Posterior vena cava (tissue), 2 donors: ENCODE measurements around the gene ACOX2. TPM values are rescaled to one million over a fixed set of nuclear protein-coding genes. Genes with fewer than 3 reads are reported as not detected.
A peak's percentile ranks its signal among the peaks of the same experiment; 100 is the strongest.
"Not testable (repeated sequence)": the region's sequence is repeated elsewhere in the genome, so short reads cannot be mapped to it uniquely, and the experiment has no call there.

Source experiments
- DNase-seq: peaks from one replicate; pipeline ENCODE4 v3.0.0-alpha.2; 2020; ENCODE audit warnings: low spot score
- intact Hi-C, 2 donors: fragments of 100-400 bp; cut with DNase I; formaldehyde crosslinking; loops; one replicate each; pipeline versions ENCODE4 v1.14.1 to v1.14.2; 2022 to 2023
- total RNA-seq, 2 donors: library from RNA; stranded (reverse); fragmentation: NEBNext Ultra II Directional; extraction: Animal tissue kit (Norgen Biotek cat#: 25700); gene quantifications; one replicate each; pipeline ENCODE4 v1.2.1, GENCODE V29; 2021
- donor health status: DM: yes; HTN: yes; CAD: no.
- donor health status: DM: yes; HTN: yes; CAD: no.

Gene ACOX2
- total RNA-seq, 2 donors from 2014 or later = 11.9 to 20.6 TPM

- intact Hi-C loops = no loop called here
- no peak for DNase-seq
These were observed 7.6 kb upstream of the ACOX2 start for GRCh38 chr3:58544541-58544940.

- no peak for DNase-seq
- intact Hi-C loops = no loop called here
These were observed 3.3 kb upstream of the ACOX2 start for GRCh38 chr3:58540176-58540858.

- no peak for DNase-seq
- intact Hi-C loops = loop anchor here (10.0 kb wide), 1 partner anchor 205 kb away; the partner anchor contains the start of gene PXK (in 2 of the 2)
These were observed 2.6 kb upstream of the ACOX2 start for GRCh38 chr3:58539626-58540025.

GRCh38 chr3:58537412-58538301 lies 667 bp upstream of the ACOX2 start:
- intact Hi-C loops = loop anchor here (10.0 kb wide), 1 partner anchor 203 kb away; the partner anchor contains the start of gene PXK (in 2 of the 2)
- DNase-seq = no peak

GRCh38 chr3:58535531-58536500 lies 1.2 kb downstream of the ACOX2 start:
- intact Hi-C loops = loop anchor here (10.0 kb wide), 1 partner anchor 201 kb away; the partner anchor contains the start of gene PXK (in 2 of the 2)
- no peak for DNase-seq

GRCh38 chr3:58534592-58535494 lies 2.1 kb downstream of the ACOX2 start:
- intact Hi-C loops = loop anchor here (5.0 to 10.0 kb wide), 2 partner anchors 43 to 200 kb away; partner anchors contain the start of genes PXK (in 2 of the 2) and KCTD6 (in 1 of the 2)

GRCh38 chr3:58532794-58533220 lies 4.2 kb downstream of the ACOX2 start:
- intact Hi-C loops = loop anchor here (5.0 to 10.0 kb wide), 2 partner anchors 41 to 198 kb away; partner anchors contain the start of genes PXK (in 2 of the 2) and KCTD6 (in 1 of the 2)
- DNase-seq = peak; percentile 93

More at GRCh38 chr3:58534592-58535494, 2.1 kb downstream of the ACOX2 start:
- no peak for DNase-seq

GRCh38 chr3:58531956-58532355 lies 5.0 kb downstream of the ACOX2 start:
- intact Hi-C loops = loop anchor here (5.0 to 10.0 kb wide), 2 partner anchors 40 to 197 kb away; partner anchors contain the start of genes PXK (in 2 of the 2) and KCTD6 (in 1 of the 2)
- DNase-seq = no peak

- no peak for DNase-seq
- intact Hi-C loops = loop anchor here (5.0 to 10.0 kb wide), 2 partner anchors 39 to 197 kb away; partner anchors contain the start of genes PXK (in 2 of the 2) and KCTD6 (in 1 of the 2)
These were observed 5.4 kb downstream of the ACOX2 start for GRCh38 chr3:58531555-58531954.

- no peak for DNase-seq
- intact Hi-C loops = loop anchor here (5.0 to 10.0 kb wide), 2 partner anchors 38 to 196 kb away; partner anchors contain the start of genes PXK (in 2 of the 2) and KCTD6 (in 1 of the 2)
These were observed 6.6 kb downstream of the ACOX2 start for GRCh38 chr3:58530354-58530865.

- DNase-seq = no peak
- intact Hi-C loops = loop anchor here (5.0 to 10.0 kb wide), 3 partner anchors 37 to 195 kb away; partner anchors contain the start of genes PXK (in 2 of the 2) and KCTD6 (in 1 of the 2)
These were observed 7.3 kb downstream of the ACOX2 start for GRCh38 chr3:58529516-58530353.

GRCh38 chr3:58528629-58529028 lies 8.4 kb downstream of the ACOX2 start:
- intact Hi-C loops = loop anchor here in 1 of 2 donors (10.0 kb wide), 1 partner anchor 104 kb away; no protein-coding TSS in a partner anchor
- no peak for DNase-seq

- not testable (repeated sequence) for DNase-seq
- intact Hi-C loops = loop anchor here in 1 of 2 donors (10.0 kb wide), 1 partner anchor 103 kb away; no protein-coding TSS in a partner anchor
These were observed 9.6 kb downstream of the ACOX2 start for GRCh38 chr3:58527440-58527839.

- no peak for DNase-seq
- intact Hi-C loops = loop anchor here in 1 of 2 donors (10.0 kb wide), 1 partner anchor 102 kb away; no protein-coding TSS in a partner anchor
These were observed 10.5 kb downstream of the ACOX2 start for GRCh38 chr3:58526515-58526957.

- no peak for DNase-seq
- intact Hi-C loops = loop anchor here in 1 of 2 donors (10.0 kb wide), 1 partner anchor 100 kb away; no protein-coding TSS in a partner anchor
These were observed 12.6 kb downstream of the ACOX2 start for GRCh38 chr3:58524326-58524888.
